DND-41 (cell line): ENCODE data around the gene BFAR.
"Not testable (repeated sequence)": the region's sequence is repeated elsewhere in the genome, so short reads cannot be mapped to it uniquely, and the experiment has no call there.

Experiments used
- ATAC-seq: fragments of 200-7000 bp; cut with Tn5 transposase; 3 replicates; pipeline ENCODE4 v1.9.1; 2021; ENCODE audit warnings: low read depth; ENCODE audit not compliant: insufficient read depth
- DNase-seq: peaks from one replicate; pipeline ENCODE4 v3.0.0-alpha.2; 2020
- H2AFZ ChIP-seq: 2 replicates; pipeline ENCODE4 v1.6.0; 2012; ENCODE audit warnings: low read depth, low read length
- H3K27ac ChIP-seq: 2 replicates; pipeline ENCODE4 v1.5.1; 2012; ENCODE audit warnings: low read length, inconsistent platforms
- H3K27me3 ChIP-seq: fragments of 200-600 bp; sonication (generic); 2 replicates; pipeline ENCODE4 v1.6.0; 2012; ENCODE audit warnings: low read length, mild to moderate bottlenecking, inconsistent platforms; ENCODE audit not compliant: insufficient read depth, poor library complexity
- H3K36me3 ChIP-seq: 2 replicates; pipeline ENCODE4 v1.5.1; 2012; ENCODE audit warnings: low read length, inconsistent platforms; ENCODE audit not compliant: insufficient read depth
- H3K4me1 ChIP-seq: 2 replicates; pipeline ENCODE4 v1.5.1; 2012; ENCODE audit warnings: mild to moderate bottlenecking, low read length; ENCODE audit not compliant: insufficient read depth
- H3K4me2 ChIP-seq: 2 replicates; pipeline ENCODE4 v1.6.0; 2012; ENCODE audit warnings: mild to moderate bottlenecking, moderate library complexity, low read length, inconsistent platforms; ENCODE audit not compliant: insufficient read depth
- H3K4me3 ChIP-seq, 2 experiments: fragments of 200-600 bp in 1 of 2; shearing (Covaris generic) in 1 of 2; 2 replicates each; pipeline ENCODE4 v1.5.1; 2012 to 2016; ENCODE audit warnings: inconsistent platforms in 2 of 2, low read length in 2 of 2, mild to moderate bottlenecking in 2 of 2, low read depth in 1 of 2, moderate library complexity in 1 of 2
- H3K79me2 ChIP-seq: 2 replicates; pipeline ENCODE4 v1.6.0; 2012; ENCODE audit warnings: low read length, inconsistent platforms; ENCODE audit not compliant: insufficient read depth
- H3K9ac ChIP-seq: 2 replicates; pipeline ENCODE4 v1.6.0; 2012; ENCODE audit warnings: low read depth, mild to moderate bottlenecking, inconsistent platforms, low read length, moderate library complexity
- H3K9me3 ChIP-seq: 2 replicates; pipeline ENCODE4 v1.5.1; 2012; ENCODE audit warnings: low read length, moderate library complexity, mild to moderate bottlenecking, inconsistent platforms; ENCODE audit not compliant: insufficient read depth, severe bottlenecking
- H4K20me1 ChIP-seq: 2 replicates; pipeline ENCODE4 v1.6.0; 2012; ENCODE audit warnings: low read length; ENCODE audit not compliant: insufficient read depth
- CTCF ChIP-seq: IDR thresholded peaks from 2 replicates; pipeline ENCODE4 v1.5.1; 2012; ENCODE audit warnings: borderline replicate concordance, low read length, moderate library complexity, mild to moderate bottlenecking; ENCODE audit not compliant: poor library complexity, severe bottlenecking; ENCODE audit errors: extremely low read depth
- EZH2 ChIP-seq: IDR thresholded peaks from 3 replicates; pipeline ENCODE4 v1.6.1; 2012; ENCODE audit warnings: borderline replicate concordance, low read depth, mild to moderate bottlenecking, moderate library complexity, low read length, inconsistent platforms; ENCODE audit not compliant: severe bottlenecking

The BFAR gene

GRCh38 chr16:14636951-14637240, 4.1 kb downstream of the BFAR start:
- H3K9ac ChIP-seq, H3K27ac ChIP-seq, H3K9me3 ChIP-seq, H2AFZ ChIP-seq, H3K4me3 ChIP-seq, H3K4me2 ChIP-seq, DNase-seq, H3K27me3 ChIP-seq, ATAC-seq: not testable (repeated sequence)
- Histone ChIP-seq H3K79me2 (peaks cover 97% of the 10 kb centered on the region), H3K4me1 (peaks cover 23% of the 10 kb centered on the region), H3K36me3 (peaks cover 52% of the 10 kb centered on the region), H4K20me1 (peaks cover 77% of the 10 kb centered on the region)

- Histone ChIP-seq H3K27me3 (no peaks in the 10 kb centered on the region), H3K9ac (no peak overlapping the region), H3K27ac (no peak overlapping the region), H4K20me1 (peaks cover 84% of the 10 kb centered on the region), H3K4me1 (no peaks in the 10 kb centered on the region), H3K79me2 (peaks cover 97% of the 10 kb centered on the region), H3K4me2 (no peak overlapping the region), H3K36me3 (peaks cover 58% of the 10 kb centered on the region), H2AFZ (no peak overlapping the region), H3K9me3 (no peaks in the 10 kb centered on the region), H3K4me3 (no peak overlapping the region)
- TF ChIP-seq EZH2 = no peak
- no peak for TF ChIP-seq CTCF
- DNase-seq (no peak), ATAC-seq (no peak)
Observed at GRCh38 chr16:14640538-14640937, 7.8 kb downstream of the BFAR start.

- Histone ChIP-seq H3K9ac (no peak overlapping the region), H3K27ac (no peak overlapping the region), H3K79me2 (peaks cover 90% of the 10 kb centered on the region), H4K20me1 (peaks cover 79% of the 10 kb centered on the region), H3K36me3 (peaks cover 65% of the 10 kb centered on the region), H2AFZ (no peak overlapping the region), H3K4me2 (no peak overlapping the region), H3K27me3 (no peaks in the 10 kb centered on the region), H3K4me1 (no peaks in the 10 kb centered on the region), H3K9me3 (no peaks in the 10 kb centered on the region), H3K4me3 (no peak overlapping the region)
- no peak for DNase-seq
- no peak for ATAC-seq
- TF ChIP-seq CTCF (no peak), EZH2 (no peak)
Observed at GRCh38 chr16:14641206-14641605, 8.5 kb downstream of the BFAR start.

- no peak for ATAC-seq
- no peak for DNase-seq
- TF ChIP-seq EZH2 (no peak), CTCF (no peak)
- peaks cover 74% of the 10 kb centered on the region for H4K20me1 ChIP-seq
- H2AFZ ChIP-seq = no peak overlapping the region
- H3K79me2 ChIP-seq = peaks cover 83% of the 10 kb centered on the region
- no peaks in the 10 kb centered on the region for H3K27me3 ChIP-seq
- H3K4me3 ChIP-seq = no peak overlapping the region
- peaks cover 72% of the 10 kb centered on the region for H3K36me3 ChIP-seq
- H3K9ac ChIP-seq = no peak overlapping the region
- no peak overlapping the region for H3K27ac ChIP-seq
- H3K4me2 ChIP-seq = no peak overlapping the region
- H3K4me1 ChIP-seq = no peaks in the 10 kb centered on the region
- no peaks in the 10 kb centered on the region for H3K9me3 ChIP-seq
Observed at GRCh38 chr16:14641926-14642325, 9.2 kb downstream of the BFAR start.
